ENCODE results near the gene PROZ. TPM values are rescaled to one million over a fixed set of nuclear protein-coding genes. Genes with fewer than 3 reads are reported as not detected.

Gene PROZ
- total and polyA plus RNA-seq, 2 of the 13 experiments (the other 11 are each of a cell fraction or from before 2014, with no cell fraction given): 5.6 to 22.5 TPM

DNA sequence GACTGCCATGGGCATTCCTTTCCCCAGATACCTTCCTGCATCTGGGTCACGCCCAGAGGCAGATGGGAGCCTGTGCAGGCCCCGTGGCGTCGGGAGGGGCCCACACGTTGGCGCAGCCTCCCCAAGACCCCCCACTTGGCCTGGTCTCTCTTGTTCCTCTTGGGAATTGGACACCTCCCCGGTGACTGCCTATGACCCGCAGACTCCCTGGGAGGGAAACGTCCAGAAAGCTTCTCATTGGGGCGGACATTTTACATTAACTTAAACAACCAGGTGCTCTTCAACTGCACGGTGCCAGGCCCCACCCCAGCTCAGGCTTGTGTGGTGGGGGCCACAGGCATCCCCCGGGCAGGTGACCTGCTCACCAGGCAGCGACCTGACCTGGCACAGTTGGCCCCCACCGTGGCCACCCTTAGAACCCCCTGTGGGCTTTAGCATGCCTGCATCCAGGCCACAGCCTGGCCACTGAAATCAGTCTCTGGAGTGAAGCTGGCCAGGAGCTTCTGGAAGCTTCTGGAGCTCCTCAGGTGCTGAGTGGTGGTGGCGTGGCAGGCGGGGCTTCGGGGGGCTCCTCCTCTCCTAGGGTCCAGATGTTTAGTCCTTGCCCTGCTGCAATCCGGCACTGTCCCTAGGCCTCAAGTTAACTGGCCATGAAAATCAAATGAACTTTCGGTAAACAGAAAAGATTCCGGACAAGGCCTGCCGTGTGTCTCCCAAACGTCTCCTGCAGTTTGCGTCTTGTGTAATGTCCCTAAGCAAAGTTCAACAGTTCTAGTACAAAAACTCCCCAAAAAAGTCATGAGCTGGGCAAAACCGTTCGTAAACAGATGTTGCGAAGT is 8.5 kb upstream of the PROZ start (continued):
- TF ChIP-seq ARID3A (IDR thresholded peaks at IDR 0.05; ENCODE audit: low read depth, low read length): no peak
- no peak for TF ChIP-seq JARID2 (CRISPR knock-in tag; IDR thresholded peaks at IDR 0.05; ENCODE audit: insufficient replicate concordance)
- TF ChIP-seq SPEN (CRISPR knock-in tag; IDR thresholded peaks at IDR 0.05; ENCODE audit: low read depth): peak; percentile 67; the same call in 1 of the 2 replicates
- TF ChIP-seq, protein P1, sequence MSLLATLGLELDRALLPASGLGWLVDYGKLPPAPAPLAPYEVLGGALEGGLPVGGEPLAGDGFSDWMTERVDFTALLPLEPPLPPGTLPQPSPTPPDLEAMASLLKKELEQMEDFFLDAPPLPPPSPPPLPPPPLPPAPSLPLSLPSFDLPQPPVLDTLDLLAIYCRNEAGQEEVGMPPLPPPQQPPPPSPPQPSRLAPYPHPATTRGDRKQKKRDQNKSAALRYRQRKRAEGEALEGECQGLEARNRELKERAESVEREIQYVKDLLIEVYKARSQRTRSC (CRISPR knock-in tag; IDR thresholded peaks at IDR 0.05; ENCODE audit: low read depth): peak; percentile 15; the same call in 1 of the 2 replicates
- no peak for TF ChIP-seq ZNF605 (CRISPR knock-in tag; IDR thresholded peaks at IDR 0.05)
- no peak; the same call in 1 of the 2 replicates for TF ChIP-seq ZNF567 (CRISPR knock-in tag; IDR thresholded peaks at IDR 0.05; ENCODE audit: borderline replicate concordance)
- peak; percentile 65 for TF ChIP-seq HNF1B (CRISPR knock-in tag; IDR thresholded peaks at IDR 0.05)
- 0 out of 2 replicates have a peak, but pooled peaks have one; percentile 68 for TF ChIP-seq ZNF264 (CRISPR knock-in tag; IDR thresholded peaks at IDR 0.05)
- TF ChIP-seq ZNF20 (CRISPR knock-in tag; IDR thresholded peaks at IDR 0.05): no peak
- no peak for TF ChIP-seq SIX4 (CRISPR knock-in tag; IDR thresholded peaks at IDR 0.05)
- TF ChIP-seq, protein P2, sequence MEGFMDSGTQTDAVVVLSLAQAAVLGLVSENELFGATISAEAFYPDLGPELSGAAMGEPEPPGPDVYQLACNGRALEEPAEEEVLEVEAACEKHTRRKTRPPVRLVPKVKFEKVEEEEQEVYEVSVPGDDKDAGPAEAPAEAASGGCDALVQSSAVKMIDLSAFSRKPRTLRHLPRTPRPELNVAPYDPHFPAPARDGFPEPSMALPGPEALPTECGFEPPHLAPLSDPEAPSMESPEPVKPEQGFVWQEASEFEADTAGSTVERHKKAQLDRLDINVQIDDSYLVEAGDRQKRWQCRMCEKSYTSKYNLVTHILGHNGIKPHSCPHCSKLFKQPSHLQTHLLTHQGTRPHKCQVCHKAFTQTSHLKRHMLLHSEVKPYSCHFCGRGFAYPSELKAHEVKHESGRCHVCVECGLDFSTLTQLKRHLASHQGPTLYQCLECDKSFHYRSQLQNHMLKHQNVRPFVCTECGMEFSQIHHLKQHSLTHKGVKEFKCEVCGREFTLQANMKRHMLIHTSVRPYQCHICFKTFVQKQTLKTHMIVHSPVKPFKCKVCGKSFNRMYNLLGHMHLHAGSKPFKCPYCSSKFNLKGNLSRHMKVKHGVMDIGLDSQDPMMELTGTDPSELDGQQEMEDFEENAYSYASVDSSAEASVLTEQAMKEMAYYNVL (CRISPR knock-in tag; IDR thresholded peaks at IDR 0.05; ENCODE audit: borderline replicate concordance): peak; percentile 40; the same call in 1 of the 2 replicates
- peak; percentile 74 for TF ChIP-seq CREM (IDR thresholded peaks at IDR 0.05)
- no peak for TF ChIP-seq CREM (CRISPR knock-in tag; IDR thresholded peaks at IDR 0.05)
- TF ChIP-seq KAT7 (CRISPR knock-in tag; IDR thresholded peaks at IDR 0.05; ENCODE audit: borderline replicate concordance): no peak
- TF ChIP-seq, protein P3, sequence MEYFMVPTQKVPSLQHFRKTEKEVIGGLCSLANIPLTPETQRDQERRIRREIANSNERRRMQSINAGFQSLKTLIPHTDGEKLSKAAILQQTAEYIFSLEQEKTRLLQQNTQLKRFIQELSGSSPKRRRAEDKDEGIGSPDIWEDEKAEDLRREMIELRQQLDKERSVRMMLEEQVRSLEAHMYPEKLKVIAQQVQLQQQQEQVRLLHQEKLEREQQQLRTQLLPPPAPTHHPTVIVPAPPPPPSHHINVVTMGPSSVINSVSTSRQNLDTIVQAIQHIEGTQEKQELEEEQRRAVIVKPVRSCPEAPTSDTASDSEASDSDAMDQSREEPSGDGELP (IDR thresholded peaks at IDR 0.05; ENCODE audit: borderline replicate concordance, low read depth): peak; percentile 72; the same call in 1 of the 2 replicates
- TF ChIP-seq FOXP4 (CRISPR knock-in tag; IDR thresholded peaks at IDR 0.05): peak; percentile 93
- TF ChIP-seq ZNF143 (CRISPR knock-in tag; IDR thresholded peaks at IDR 0.05): no peak
- no peak for TF ChIP-seq ZNF484 (CRISPR knock-in tag; IDR thresholded peaks at IDR 0.05; ENCODE audit: borderline replicate concordance, low read depth)
- TF ChIP-seq GATA4 (IDR thresholded peaks at IDR 0.05; ENCODE audit: borderline replicate concordance, low read depth): peak; percentile 45; the same call in 1 of the 2 replicates
- peak; percentile 83 for TF ChIP-seq CEBPG (CRISPR knock-in tag; IDR thresholded peaks at IDR 0.05)

Measured in HepG2 (cell line).